H1 (cell line): Measurements from ENCODE around the gene RMND5A. TPM values are rescaled to one million over a fixed set of nuclear protein-coding genes. Genes with fewer than 3 reads are reported as not detected.

Experiments
- CTCF ChIA-PET: fragments of 300-600 bp; sonication (Branson Sonifier 250); formaldehyde crosslinking; loops from one replicate; lab custom pipeline; 2021; ENCODE audit not compliant: partially characterized antibody; lab: Charles Lee
- POLR2A ChIA-PET: fragments of 300-600 bp; sonication (Branson Sonifier 250); formaldehyde crosslinking; loops from one replicate; lab custom pipeline; 2021; ENCODE audit warnings: inconsistent platforms; ENCODE audit not compliant: partially characterized antibody; lab: Charles Lee
- DNase-seq, 2 experiments: peaks; one replicate each; pipeline versions ENCODE4 v3.0.0 to v3.0.0-alpha.2; 2010 to 2022; ENCODE audit warnings: low spot score in 2 of 2, low read depth in 1 of 2, mixed read lengths in 1 of 2
- FAIRE-seq: peaks from 2 replicates; lab custom pipeline; 2011; peaks lifted over from hg19 to GRCh38; lab: Jason Lieb, UNC
- H2AFZ ChIP-seq: 2 replicates; pipeline ENCODE4 v1.8.1; 2012; ENCODE audit warnings: low read length, inconsistent platforms
- H2AK5ac ChIP-seq: 2 replicates; pipeline ENCODE4 v1.6.1; 2013; ENCODE audit warnings: low read depth, low read length
- H2BK120ac ChIP-seq: replicated peaks from 2 replicates; pipeline ENCODE3; 2013; ENCODE audit warnings: low read depth, low read length, inconsistent platforms
- H2BK12ac ChIP-seq: 2 replicates; pipeline ENCODE4 v1.6.1; 2013; ENCODE audit warnings: low read depth, low read length
- H2BK15ac ChIP-seq: 2 replicates; pipeline ENCODE4 v1.6.1; 2013; ENCODE audit warnings: low read length
- H2BK20ac ChIP-seq: 2 replicates; pipeline ENCODE4 v1.6.1; 2013; ENCODE audit warnings: low read length
- H2BK5ac ChIP-seq: 2 replicates; pipeline ENCODE4 v1.6.1; 2013; ENCODE audit warnings: low read depth, low read length
- H3K14ac ChIP-seq: 2 replicates; pipeline ENCODE4 v1.6.1; 2013; ENCODE audit warnings: inconsistent platforms; ENCODE audit not compliant: insufficient read length
- H3K18ac ChIP-seq: 2 replicates; pipeline ENCODE4 v1.6.1; 2013; ENCODE audit warnings: low read length; ENCODE audit errors: extremely low read depth
- H3K23ac ChIP-seq: 2 replicates; pipeline ENCODE4 v1.6.1; 2013; ENCODE audit warnings: inconsistent platforms; ENCODE audit not compliant: insufficient read length
- H3K23me2 ChIP-seq: 2 replicates; pipeline ENCODE4 v1.6.1; 2013; ENCODE audit warnings: low read depth, low read length
- H3K27ac ChIP-seq: 2 replicates; pipeline ENCODE4 v1.6.1; 2011; ENCODE audit warnings: low read depth, low read length, inconsistent platforms
- H3K27me3 ChIP-seq, 4 experiments: replicated peaks in 1 of 4; 1 replicate in 1 of 4; 2 replicates in 3 of 4; pipeline versions ENCODE4 v1.6.1 to v1.8.1; 2011 to 2013; ENCODE audit warnings: low read length in 3 of 4, mild to moderate bottlenecking in 3 of 4, inconsistent platforms in 2 of 4, mixed read lengths in 2 of 4, moderate library complexity in 1 of 4; ENCODE audit not compliant: control insufficient read depth in 3 of 4, insufficient read depth in 3 of 4; ENCODE audit errors: extremely low read depth in 1 of 4
- H3K36me3 ChIP-seq, 4 experiments: 2 replicates each; pipeline versions ENCODE4 v1.6.1 to v1.8.1; 2011 to 2013; ENCODE audit warnings: mild to moderate bottlenecking in 4 of 4, low read length in 3 of 4, moderate library complexity in 2 of 4, control low read depth in 1 of 4, inconsistent platforms in 1 of 4; ENCODE audit not compliant: insufficient read depth in 4 of 4, control insufficient read depth in 2 of 4
- H3K4ac ChIP-seq: replicated peaks from 2 replicates; pipeline ENCODE3; 2013; ENCODE audit warnings: low read length, low read depth, mixed read lengths, inconsistent platforms; ENCODE audit not compliant: insufficient read length
- H3K4me1 ChIP-seq, 4 experiments: replicated peaks in 1 of 4; 1 replicate in 1 of 4; 2 replicates in 3 of 4; pipeline versions ENCODE4 v1.6.1 to v1.8.1; 2011 to 2013; ENCODE audit warnings: low read length in 3 of 4, inconsistent platforms in 2 of 4, mixed read lengths in 1 of 4; ENCODE audit not compliant: insufficient read depth in 4 of 4, control insufficient read depth in 3 of 4
- H3K4me2 ChIP-seq, 2 experiments: 2 replicates each; pipeline versions ENCODE4 v1.6.1 to v1.8.1; 2011 to 2013; ENCODE audit warnings: low read depth in 2 of 2, low read length in 2 of 2, control low read depth in 1 of 2, inconsistent platforms in 1 of 2, mild to moderate bottlenecking in 1 of 2; ENCODE audit not compliant: insufficient read depth in 1 of 2
- H3K4me3 ChIP-seq, 4 experiments: fragments of 200-600, 300-600 bp in 1 of 4; sonication (generic), shearing (Covaris generic), sonication (Bioruptor Twin) in 1 of 4; 2 replicates each; pipeline versions ENCODE4 v1.5.1 to v1.8.1; 2011 to 2016; ENCODE audit warnings: low read length in 4 of 4, low read depth in 3 of 4, control low read depth in 2 of 4, inconsistent platforms in 2 of 4, mild to moderate bottlenecking in 2 of 4, mixed read lengths in 1 of 4, moderate library complexity in 1 of 4; ENCODE audit not compliant: insufficient read depth in 2 of 4; ENCODE audit errors: extremely low read depth in 1 of 4
- H3K56ac ChIP-seq: replicated peaks from 2 replicates; pipeline ENCODE3; 2013; ENCODE audit warnings: low read depth, mild to moderate bottlenecking, mixed read lengths, low read length, inconsistent platforms; ENCODE audit not compliant: insufficient read length
- H3K79me1 ChIP-seq: 2 replicates; pipeline ENCODE4 v1.6.1; 2013; ENCODE audit warnings: low read depth, low read length, control low read depth
- H3K79me2 ChIP-seq, 2 experiments: 2 replicates each; pipeline versions ENCODE4 v1.6.1 to v1.8.1; 2012 to 2013; ENCODE audit warnings: low read length in 2 of 2, mild to moderate bottlenecking in 2 of 2, inconsistent platforms in 1 of 2; ENCODE audit not compliant: insufficient read depth in 2 of 2, control insufficient read depth in 1 of 2
- H3K9ac ChIP-seq, 4 experiments: replicated peaks in 1 of 4; 1 replicate in 1 of 4; 2 replicates in 3 of 4; pipeline versions ENCODE4 v1.6.1 to v1.8.1; 2011 to 2013; ENCODE audit warnings: low read depth in 3 of 4, low read length in 3 of 4, control low read depth in 2 of 4, mild to moderate bottlenecking in 2 of 4, moderate library complexity in 2 of 4, inconsistent platforms in 1 of 4; ENCODE audit errors: extremely low read depth in 1 of 4
- H3K9me3 ChIP-seq, 2 experiments: 2 replicates each; pipeline versions ENCODE4 v1.6.1 to v1.8.1; 2012 to 2013; ENCODE audit warnings: mild to moderate bottlenecking in 2 of 2, moderate library complexity in 2 of 2, control low read depth in 1 of 2, inconsistent platforms in 1 of 2, low read depth in 1 of 2, low read length in 1 of 2, mixed read lengths in 1 of 2; ENCODE audit not compliant: insufficient read depth in 2 of 2
- H4K20me1 ChIP-seq, 2 experiments: replicated peaks in 1 of 2; 2 replicates each; pipeline versions ENCODE3 to v1.8.1; 2011 to 2013; ENCODE audit warnings: inconsistent platforms in 2 of 2, low read length in 2 of 2, mild to moderate bottlenecking in 1 of 2; ENCODE audit not compliant: insufficient read depth in 2 of 2, control insufficient read depth in 1 of 2
- H4K5ac ChIP-seq: 2 replicates; pipeline ENCODE4 v1.6.1; 2013; ENCODE audit warnings: low read length, low read depth, mixed read lengths, inconsistent platforms; ENCODE audit not compliant: insufficient read length
- H4K8ac ChIP-seq: 2 replicates; pipeline ENCODE4 v1.8.0; 2013; ENCODE audit warnings: mild to moderate bottlenecking, moderate library complexity, low read length, inconsistent platforms; ENCODE audit not compliant: insufficient read depth; ENCODE audit errors: extremely low read depth
- H4K91ac ChIP-seq: replicated peaks from 2 replicates; pipeline ENCODE3; 2013; ENCODE audit warnings: low read length, mixed read lengths, inconsistent platforms; ENCODE audit not compliant: insufficient read length
- CTCF ChIP-seq, 3 experiments: IDR thresholded peaks; 1 replicate in 2 of 3; 2 replicates in 1 of 3; pipeline versions ENCODE4 v1.5.1 to v1.6.1; 2011; ENCODE audit warnings: low read length in 3 of 3, mild to moderate bottlenecking in 3 of 3, inconsistent platforms in 2 of 3, low read depth in 1 of 3, moderate library complexity in 1 of 3; ENCODE audit not compliant: insufficient read depth in 1 of 3; ENCODE audit errors: control extremely low read depth in 1 of 3
- KDM4A ChIP-seq: IDR thresholded peaks from one replicate; pipeline ENCODE4 v1.7.1; 2012; ENCODE audit warnings: low read depth, mild to moderate bottlenecking, moderate library complexity, low read length, inconsistent platforms; ENCODE audit not compliant: severe bottlenecking
- NRF1 ChIP-seq: IDR thresholded peaks from 2 replicates; pipeline ENCODE4 v1.6.1; 2011; ENCODE audit warnings: mild to moderate bottlenecking, low read depth, low read length, improper control_type of control experiment
- RAD21 ChIP-seq, 2 experiments: IDR thresholded peaks in 1 of 2; conservative IDR thresholded peaks in 1 of 2; 2 replicates each; pipeline ENCODE4 v1.6.1; 2011; ENCODE audit warnings: low read depth in 2 of 2, low read length in 2 of 2, improper control_type of control experiment in 1 of 2, inconsistent platforms in 1 of 2, mild to moderate bottlenecking in 1 of 2, moderate library complexity in 1 of 2
- SIX5 ChIP-seq: IDR thresholded peaks from 2 replicates; pipeline ENCODE4 v1.6.1; 2011; ENCODE audit warnings: mild to moderate bottlenecking, low read depth, low read length
- whole genome bisulfite sequencing, 2 experiments: shearing (Covaris generic) in 1 of 2; methylation state at CpG; one replicate each; pipeline versions ENCODE4 v1.1.6 to v1.1.7; 2013 to 2015; ENCODE audit warnings: low lambda C conversion rate in 2 of 2, mixed read lengths in 2 of 2, inconsistent platforms in 1 of 2, low coverage in 1 of 2, missing lambda C conversion rate in 1 of 2; ENCODE audit not compliant: insufficient replicate concordance in 2 of 2, insufficient coverage in 1 of 2, insufficient read length in 1 of 2; ENCODE audit errors: extremely low coverage in 1 of 2, missing lambda C conversion rate in 1 of 2; 5-methylcytosine and 5-hydroxymethylcytosine counted together
- polyA plus RNA-seq, 7 experiments: library from polyadenylated mRNA; depleted of rRNA in 3 of 7; stranded (reverse) in 5 of 7; unstranded in 2 of 7; fragments of >200 nt in 5 of 7; fragments of 200-250 nt in 2 of 7; gene quantifications; 1 replicate in 5 of 7; 2 replicates in 1 of 7; 4 replicates in 1 of 7; pipeline versions ENCODE4 v1.2.1 to v1.2.3, GENCODE V29; 2011 to 2013; ENCODE audit warnings: missing spikeins in 2 of 7, mixed read lengths in 2 of 7
- total RNA-seq: library from RNA; stranded (reverse); fragmentation: NEBNext Ultra II Directional; extraction: Animal tissue kit (Norgen Biotek cat#: 25700); gene quantifications from 2 replicates; pipeline ENCODE4 v1.2.1, GENCODE V29; 2021

RMND5A gene
- total and polyA plus RNA-seq, 2 of the 8 experiments (the other 6 are each of a cell fraction or from before 2014, with no cell fraction given): 21.0 to 66.2 TPM

GRCh38 chr2:86675511-86676015 is 44.5 kb upstream of the RMND5A start:
- no peaks in the 10 kb centered on the region for H3K79me2 ChIP-seq
- no peak overlapping the region for H2BK5ac ChIP-seq
- no peak overlapping the region for H4K8ac ChIP-seq
- H2BK12ac ChIP-seq: no peak overlapping the region
- H3K23me2 ChIP-seq: no peaks in the 10 kb centered on the region
- CTCF ChIA-PET: interaction anchor here (0.7 to 2.5 kb wide), 8 partner anchors 8 to 194 kb away, joined by 3 to 6 read pairs (median 3); no protein-coding TSS in a partner anchor
- no peak overlapping the region for H3K23ac ChIP-seq
- H3K4ac ChIP-seq: no peak overlapping the region
- no peaks in the 10 kb centered on the region for H3K27me3 ChIP-seq
- H3K9ac ChIP-seq: no peak overlapping the region
- H3K18ac ChIP-seq: no peak overlapping the region
- DNase-seq: no peak
- H4K91ac ChIP-seq: no peak overlapping the region
- no peak overlapping the region for H2AK5ac ChIP-seq
- no peaks in the 10 kb centered on the region for H3K4me1 ChIP-seq
- H3K36me3 ChIP-seq: no peaks in the 10 kb centered on the region
- no peak for TF ChIP-seq SIX5
- TF ChIP-seq CTCF (IDR thresholded peaks at IDR 0.05; ENCODE audit: control extremely low read depth in 1 of 3, insufficient read depth in 1 of 3, low read depth in 1 of 3, low read length in 3 of 3): peak in 2 of 3 experiments; percentile 15 to 65; a peak in 2 of 4 replicates
- no peak for TF ChIP-seq NRF1
- no peak for TF ChIP-seq KDM4A
- TF ChIP-seq RAD21 (IDR thresholded peaks at IDR 0.05 in 1 of 2, conservative IDR thresholded peaks at IDR 0.05 in 1 of 2; ENCODE audit: low read depth in 2 of 2, low read length in 2 of 2): peak; percentile 26 to 43
- POLR2A ChIA-PET: no interaction called here
- no peaks in the 10 kb centered on the region for H3K79me1 ChIP-seq
- no peak overlapping the region for H4K5ac ChIP-seq
- H2AFZ ChIP-seq: no peak overlapping the region
- no peak overlapping the region for H2BK15ac ChIP-seq
- H3K14ac ChIP-seq: no peak overlapping the region
- H3K27ac ChIP-seq: no peak overlapping the region
- H2BK120ac ChIP-seq: no peak overlapping the region
- H3K4me3 ChIP-seq: no peak overlapping the region
- no peak overlapping the region for H3K56ac ChIP-seq
- no peak for FAIRE-seq
- H3K9me3 ChIP-seq: no peaks in the 10 kb centered on the region
- H3K4me2 ChIP-seq: no peak overlapping the region
- 86% methylated on average over 3 of the region's 3 CpGs; no CpG with 5 or more reads in 1 of the 2 experiments for WGBS, 2 experiments
- no peak overlapping the region for H2BK20ac ChIP-seq
- no peaks in the 10 kb centered on the region for H4K20me1 ChIP-seq
